Measurements from ENCODE around the gene DDAH2. TPM values are rescaled to one million over a fixed set of nuclear protein-coding genes. Genes with fewer than 3 reads are reported as not detected.

Gene DDAH2
- total RNA-seq, 8 experiments from 2014 or later = 15.5 to 168 (median 120) TPM

DNA sequence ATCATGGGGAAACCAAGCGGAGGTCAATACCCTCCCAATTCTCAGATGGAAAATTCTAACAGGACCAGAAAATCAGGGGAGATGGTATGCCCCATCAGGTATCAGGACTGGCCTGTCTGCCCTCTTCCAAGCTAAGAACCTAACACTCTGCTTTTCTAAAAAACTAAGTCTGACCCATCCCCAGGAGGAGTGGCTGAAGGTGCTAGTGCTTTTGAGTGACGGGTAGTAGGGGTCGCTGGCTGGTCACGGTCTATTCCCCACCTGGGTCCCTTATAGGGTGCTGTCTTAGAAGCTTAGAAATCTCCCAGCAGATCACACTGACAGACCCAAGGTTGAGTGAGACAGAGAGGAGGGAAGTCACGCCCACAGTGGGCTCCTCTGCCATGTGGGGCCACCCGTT, 35.6 kb downstream of the DDAH2 start:
- WGBS, 10 experiments = 82 to 100% (median 92%) methylated on average over 1 to 3 of the region's 6 CpGs; no CpG with 5 or more reads in 4 of the 10 experiments
- in situ Hi-C loops (cut with MboI; ENCODE audit: low pct_unique_long_range_greater_than_20kb in 2 of 9, low sequenced_read_pairs in 9 of 9, unreplicated experiment in 9 of 9) = loop anchor here in 1 of 9 experiments (25.0 kb wide), 1 partner anchor 269 kb away; the partner anchor contains the start of genes DXO, NELFE and SKIC2
- Histone ChIP-seq H3K4me3 (no peak overlapping the region), H3K4me1 (replicated peaks in 1 of 2) (no peaks in the 10 kb centered on the region), H3K27ac (no peak overlapping the region)
- ATAC-seq (replicated peaks in 6 of 8) = no peak

GRCh38 chr6:31692886-31693285, 36.2 kb downstream of the DDAH2 start:
- ATAC-seq (replicated peaks in 6 of 8) = no peak
- in situ Hi-C loops (cut with MboI; ENCODE audit: low pct_unique_long_range_greater_than_20kb in 2 of 9, low sequenced_read_pairs in 9 of 9, unreplicated experiment in 9 of 9) = loop anchor here in 1 of 9 experiments (25.0 kb wide), 1 partner anchor 269 kb away; the partner anchor contains the start of genes DXO, NELFE and SKIC2
- 61 to 100% (median 86%) methylated on average over 1 to 7 of the region's 9 CpGs; no CpG with 5 or more reads in 1 of the 10 experiments for WGBS, 10 experiments
- no peak overlapping the region for H3K27ac ChIP-seq
- no peaks in the 10 kb centered on the region for H3K4me1 ChIP-seq (replicated peaks in 1 of 2)
- H3K4me3 ChIP-seq = no peak overlapping the region

GRCh38 chr6:31692353-31692752, 36.7 kb downstream of the DDAH2 start:
- in situ Hi-C loops (cut with MboI; ENCODE audit: low pct_unique_long_range_greater_than_20kb in 2 of 9, low sequenced_read_pairs in 9 of 9, unreplicated experiment in 9 of 9) = loop anchor here in 1 of 9 experiments (25.0 kb wide), 1 partner anchor 270 kb away; the partner anchor contains the start of genes DXO, NELFE and SKIC2
- WGBS, 10 experiments = 73 to 100% (median 90%) methylated on average over 1 to 3 of the region's 4 CpGs; no CpG with 5 or more reads in 2 of the 10 experiments
- Histone ChIP-seq H3K4me3 (no peak overlapping the region), H3K4me1 (replicated peaks in 1 of 2) (no peaks in the 10 kb centered on the region), H3K27ac (no peak overlapping the region)
- no peak for ATAC-seq (replicated peaks in 6 of 8)

DNA sequence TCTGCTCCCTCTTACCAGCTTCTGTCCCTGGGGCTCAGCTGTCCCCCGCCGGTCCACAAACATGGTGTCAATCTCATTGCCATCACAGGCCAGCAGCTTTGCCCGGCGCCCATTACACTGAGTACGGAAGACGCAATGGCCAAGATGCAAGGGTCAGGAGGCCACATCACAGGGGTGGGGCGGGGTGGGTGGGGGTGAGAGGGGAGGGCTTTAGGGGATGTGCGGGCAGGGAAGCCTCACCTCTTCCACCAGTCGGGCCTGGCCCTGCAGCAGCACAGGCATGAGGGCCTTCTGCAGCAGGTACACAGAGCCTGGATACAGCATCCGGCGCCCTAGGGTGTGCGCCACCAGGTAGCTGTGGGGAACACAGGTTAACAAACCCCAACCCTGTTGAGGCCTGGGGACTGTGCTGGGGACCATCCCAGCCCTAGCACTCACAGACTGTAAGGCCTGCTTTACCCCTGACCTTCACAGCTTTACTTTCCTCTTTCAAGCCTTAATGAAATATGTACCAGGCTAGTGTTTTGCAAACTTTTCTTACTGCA, 37.5 kb downstream of the DDAH2 start:
- Histone ChIP-seq H3K4me1 (replicated peaks in 1 of 2) (no peaks in the 10 kb centered on the region), H3K27ac (no peak overlapping the region), H3K4me3 (no peak overlapping the region)
- in situ Hi-C loops (cut with MboI; ENCODE audit: low pct_unique_long_range_greater_than_20kb in 2 of 9, low sequenced_read_pairs in 9 of 9, unreplicated experiment in 9 of 9) = loop anchor here in 1 of 9 experiments (25.0 kb wide), 1 partner anchor 271 kb away; the partner anchor contains the start of genes DXO, NELFE and SKIC2
- WGBS, 10 experiments = 100% methylated on average over 1 to 3 of the region's 12 CpGs; no CpG with 5 or more reads in 8 of the 10 experiments
- ATAC-seq (replicated peaks in 6 of 8) = no peak

DNA sequence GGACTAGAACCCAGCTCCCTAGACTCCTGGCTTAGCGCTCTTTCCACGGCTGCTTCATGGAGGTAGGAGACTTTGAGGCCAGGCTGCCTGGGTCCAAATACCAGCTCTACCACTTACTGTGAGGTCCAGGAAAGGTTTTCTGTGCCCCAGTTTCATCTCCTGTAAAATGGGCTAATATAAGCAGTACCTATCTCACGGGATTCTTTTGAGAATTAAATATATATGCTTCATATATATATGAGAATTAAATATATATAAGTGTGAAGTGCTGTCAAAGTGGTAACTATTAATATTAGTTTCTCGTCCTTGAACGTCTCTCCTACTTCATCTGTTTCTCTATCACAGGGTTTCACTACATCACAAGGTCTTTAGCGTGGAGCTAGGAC, 38.0 kb downstream of the DDAH2 start:
- in situ Hi-C loops (cut with MboI; ENCODE audit: low pct_unique_long_range_greater_than_20kb in 2 of 9, low sequenced_read_pairs in 9 of 9, unreplicated experiment in 9 of 9) = loop anchor here in 1 of 9 experiments (25.0 kb wide), 1 partner anchor 271 kb away; the partner anchor contains the start of genes DXO, NELFE and SKIC2
- Histone ChIP-seq H3K4me1 (replicated peaks in 1 of 2) (no peaks in the 10 kb centered on the region), H3K4me3 (no peak overlapping the region), H3K27ac (no peak overlapping the region)
- no peak for ATAC-seq (replicated peaks in 6 of 8)
- 67 to 100% (median 100%) methylated on average over 1 to 5 of the region's 6 CpGs; no CpG with 5 or more reads in 3 of the 10 experiments for WGBS, 10 experiments

DNA sequence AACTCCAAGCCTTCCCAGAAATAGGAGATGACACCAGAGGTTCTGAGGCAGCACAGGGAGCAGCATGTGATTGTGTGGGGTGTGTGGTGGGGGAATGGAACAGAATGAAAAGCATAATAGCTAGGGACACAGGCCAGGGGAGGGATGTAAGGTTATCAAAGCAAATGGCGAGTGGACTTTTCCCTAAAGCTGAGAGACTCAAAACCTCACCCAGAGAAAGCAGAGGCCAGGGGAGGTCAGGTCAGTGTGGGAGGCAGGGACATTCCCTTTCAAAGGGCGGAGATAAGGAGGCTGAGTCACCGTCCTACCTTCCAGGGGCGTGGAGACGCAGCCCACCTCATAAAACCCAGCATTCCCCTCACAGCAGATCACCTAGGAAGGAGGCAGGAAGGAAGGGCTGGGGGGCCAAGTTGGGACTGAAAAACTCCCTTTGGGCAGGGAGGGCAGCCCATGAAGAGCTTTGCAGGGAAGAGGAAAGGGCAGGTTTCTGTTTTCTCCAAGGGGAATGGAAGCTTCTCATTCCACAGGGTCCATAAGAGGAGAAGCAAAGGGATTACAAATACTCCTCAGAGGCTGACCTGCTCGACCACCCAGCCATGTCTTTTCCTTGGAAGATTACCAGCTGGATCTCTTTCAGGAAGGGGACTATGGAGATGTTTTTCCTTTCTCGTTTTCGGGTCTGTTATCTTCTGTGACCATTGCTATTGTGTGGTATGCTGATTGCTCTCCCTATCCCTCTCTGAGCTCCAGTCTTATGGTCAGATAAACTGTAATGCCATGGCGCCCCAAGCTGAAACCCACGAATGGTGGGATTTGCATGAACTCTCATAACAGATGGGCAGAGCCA, 38.6 kb downstream of the DDAH2 start:
- no peaks in the 10 kb centered on the region for H3K4me1 ChIP-seq (replicated peaks in 1 of 2)
- WGBS, 10 experiments = 20 to 95% (median 81%) methylated on average over 1 to 7 of the region's 10 CpGs; no CpG with 5 or more reads in 3 of the 10 experiments
- no peak overlapping the region for H3K27ac ChIP-seq
- no peak overlapping the region for H3K4me3 ChIP-seq
- in situ Hi-C loops (cut with MboI; ENCODE audit: low pct_unique_long_range_greater_than_20kb in 2 of 9, low sequenced_read_pairs in 9 of 9, unreplicated experiment in 9 of 9) = loop anchor here in 1 of 9 experiments (25.0 kb wide), 1 partner anchor 272 kb away; the partner anchor contains the start of genes DXO, NELFE and SKIC2
- ATAC-seq (replicated peaks in 6 of 8) = peak in 1 of 8 experiments; percentile 24

DNA sequence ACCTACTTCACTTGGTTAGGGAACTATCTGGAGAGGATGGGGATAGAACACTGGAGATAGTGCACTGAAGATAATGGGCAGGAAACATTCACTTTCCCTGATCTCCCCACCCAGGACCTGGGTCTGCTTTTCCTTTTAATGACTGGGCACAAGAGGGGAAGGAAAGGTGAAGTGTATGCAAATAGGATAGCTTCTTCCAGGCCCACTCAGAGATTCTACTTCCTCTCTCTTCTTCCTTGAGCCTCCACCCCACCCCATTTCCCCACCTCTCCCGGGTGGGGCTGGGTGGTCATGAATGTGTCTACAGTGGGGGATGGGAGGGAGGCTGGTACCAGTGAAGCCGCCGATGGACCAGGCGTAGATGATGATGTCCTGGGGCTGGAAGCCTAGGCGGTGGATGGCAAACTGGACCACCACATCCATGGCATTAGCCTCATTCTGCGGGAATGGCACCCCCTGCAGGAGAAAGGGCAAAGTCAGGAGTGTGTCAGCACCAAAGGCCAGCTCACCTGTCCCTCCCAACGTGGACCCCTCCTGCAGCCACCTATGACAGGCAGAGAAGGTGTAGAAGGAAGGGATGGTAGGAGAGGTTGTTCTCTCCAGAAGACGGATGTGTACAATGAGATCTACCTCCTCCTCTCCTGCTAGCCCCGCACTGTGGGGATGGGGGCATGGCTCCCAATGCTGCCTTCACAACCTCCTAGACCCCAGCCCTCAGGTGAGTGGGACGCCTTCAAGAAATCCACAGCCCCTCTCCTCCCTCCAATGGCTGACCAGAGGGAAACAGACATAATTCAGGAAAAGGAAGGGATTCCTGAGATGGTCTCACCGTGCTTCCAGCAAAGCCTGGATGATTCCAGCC, 39.6 kb downstream of the DDAH2 start:
- Histone ChIP-seq H3K4me1 (replicated peaks in 1 of 2) (no peaks in the 10 kb centered on the region), H3K4me3 (no peak overlapping the region), H3K27ac (no peak overlapping the region)
- in situ Hi-C loops (cut with MboI; ENCODE audit: low pct_unique_long_range_greater_than_20kb in 2 of 9, low sequenced_read_pairs in 9 of 9, unreplicated experiment in 9 of 9) = loop anchor here in 1 of 9 experiments (25.0 kb wide), 1 partner anchor 273 kb away; the partner anchor contains the start of genes DXO, NELFE and SKIC2
- WGBS, 10 experiments = 40 to 100% (median 94%) methylated on average over 1 to 3 of the region's 11 CpGs; no CpG with 5 or more reads in 4 of the 10 experiments
- peak in 1 of 8 experiments; percentile 59 for ATAC-seq (replicated peaks in 6 of 8)

DNA sequence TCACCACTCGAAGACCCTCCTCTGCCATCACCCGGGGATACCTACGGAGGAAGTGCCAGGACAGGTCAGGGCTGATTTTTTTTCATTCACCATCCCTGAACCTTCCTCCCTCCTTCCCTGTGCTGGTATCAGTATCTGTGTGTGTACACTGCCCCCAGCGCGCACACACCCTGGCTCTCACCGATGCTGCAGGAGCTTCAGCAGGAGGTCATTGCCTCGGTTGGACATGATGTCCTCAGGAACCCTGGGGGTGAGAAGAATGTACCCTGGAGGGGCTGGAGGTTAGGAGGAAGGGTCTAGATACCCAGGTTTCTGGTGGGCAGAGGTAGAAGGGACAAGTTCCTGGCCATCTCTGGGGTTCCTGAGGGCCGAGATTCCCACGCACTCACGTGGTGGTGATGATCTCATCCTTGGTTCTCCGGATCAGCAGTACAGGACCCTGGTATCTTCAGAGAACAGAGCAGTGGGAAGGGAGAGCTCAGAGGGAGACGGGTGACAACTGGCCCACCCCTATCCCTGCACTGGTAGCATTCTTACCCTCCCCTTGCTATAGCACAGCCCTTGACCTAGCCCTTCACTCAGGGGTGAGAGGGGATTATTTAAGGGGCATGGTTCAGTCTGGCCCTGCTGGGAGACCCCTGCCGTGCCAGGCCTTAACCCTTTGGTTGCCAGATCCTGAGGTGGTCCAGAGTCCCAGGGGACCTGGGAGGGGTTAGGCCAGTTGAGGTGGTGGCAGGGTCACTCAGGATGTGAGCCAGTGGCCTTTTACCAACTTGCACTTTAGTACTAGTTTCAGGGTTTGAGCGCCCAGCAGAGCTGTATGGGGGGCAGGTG, 41.0 kb downstream of the DDAH2 start:
- in situ Hi-C loops (cut with MboI; ENCODE audit: low pct_unique_long_range_greater_than_20kb in 2 of 9, low sequenced_read_pairs in 9 of 9, unreplicated experiment in 9 of 9) = loop anchor here in 1 of 9 experiments (25.0 kb wide), 1 partner anchor 274 kb away; the partner anchor contains the start of genes DXO, NELFE and SKIC2
- Histone ChIP-seq H3K4me3 (no peak overlapping the region), H3K4me1 (replicated peaks in 1 of 2) (peaks cover 11% of the 10 kb centered on the region in 2 donors), H3K27ac (no peak overlapping the region)
- no peak for ATAC-seq (replicated peaks in 6 of 8)
- WGBS, 10 experiments = 65 to 100% (median 90%) methylated on average over 1 to 6 of the region's 14 CpGs; no CpG with 5 or more reads in 3 of the 10 experiments

GRCh38 chr6:31687321-31687720, 41.8 kb downstream of the DDAH2 start:
- Histone ChIP-seq H3K4me1 (replicated peaks in 1 of 2) (peaks cover 14 to 17% of the 10 kb centered on the region in 2 donors), H3K27ac (no peak overlapping the region), H3K4me3 (no peak overlapping the region)
- ATAC-seq (replicated peaks in 6 of 8) = no peak
- 67 to 100% methylated on average over 1 to 3 of the region's 8 CpGs; no CpG with 5 or more reads in 8 of the 10 experiments for WGBS, 10 experiments
- in situ Hi-C loops (cut with MboI; ENCODE audit: low pct_unique_long_range_greater_than_20kb in 2 of 9, low sequenced_read_pairs in 9 of 9, unreplicated experiment in 9 of 9) = loop anchor here in 1 of 9 experiments (25.0 kb wide), 1 partner anchor 275 kb away; the partner anchor contains the start of genes DXO, NELFE and SKIC2

- no peak overlapping the region for H3K27ac ChIP-seq
- 0 to 100% (median 71%) methylated on average over 1 to 3 of the region's 5 CpGs; no CpG with 5 or more reads in 7 of the 10 experiments for WGBS, 10 experiments
- peaks cover 15 to 17% of the 10 kb centered on the region in 2 donors for H3K4me1 ChIP-seq (replicated peaks in 1 of 2)
- no peak overlapping the region for H3K4me3 ChIP-seq
- in situ Hi-C loops (cut with MboI; ENCODE audit: low pct_unique_long_range_greater_than_20kb in 2 of 9, low sequenced_read_pairs in 9 of 9, unreplicated experiment in 9 of 9) = loop anchor here in 1 of 9 experiments (25.0 kb wide), 1 partner anchor 276 kb away; the partner anchor contains the start of genes DXO, NELFE and SKIC2
- ATAC-seq (replicated peaks in 6 of 8) = no peak
Observed at GRCh38 chr6:31686483-31686882, 42.6 kb downstream of the DDAH2 start.

DNA sequence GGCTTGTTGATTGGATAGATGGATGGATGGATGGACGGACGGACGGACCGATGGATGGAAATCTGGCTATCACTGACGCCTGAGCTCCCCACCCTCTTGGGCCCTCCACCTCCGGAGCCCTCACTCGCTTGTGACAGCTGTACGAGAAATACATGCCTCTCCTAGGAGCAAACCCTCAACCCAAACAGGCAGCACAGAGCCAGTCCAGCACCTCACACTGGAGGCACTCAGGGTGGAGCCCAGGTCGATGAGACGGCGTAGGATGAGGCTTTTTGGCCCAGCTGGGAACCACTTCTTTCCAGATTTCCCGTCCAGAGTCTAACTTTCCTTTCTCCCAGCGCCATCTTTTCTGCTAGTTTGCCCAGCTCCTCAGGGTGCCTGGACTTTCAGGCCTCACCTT, 45.5 kb downstream of the DDAH2 start:
- ATAC-seq (replicated peaks in 6 of 8) = peak in 5 of 8 experiments; percentile 3 to 34 (median 27)
- Histone ChIP-seq H3K27ac (peak overlapping the region; percentile 66 to 75), H3K4me1 (replicated peaks in 1 of 2) (peaks cover 17 to 22% of the 10 kb centered on the region in 2 donors), H3K4me3 (peak overlapping the region; percentile 15 to 28 (median 23))
- 37 to 90% (median 57%) methylated on average over 1 to 11 of the region's 13 CpGs; no CpG with 5 or more reads in 3 of the 10 experiments for WGBS, 10 experiments
- in situ Hi-C loops (cut with MboI; ENCODE audit: low pct_unique_long_range_greater_than_20kb in 2 of 9, low sequenced_read_pairs in 9 of 9, unreplicated experiment in 9 of 9) = loop anchor here in 1 of 9 experiments (25.0 kb wide), 1 partner anchor 279 kb away; the partner anchor contains the start of genes DXO, NELFE and SKIC2
